Nephron (organoid): Measurements from ENCODE around the gene STXBP5L.
"Not testable (repeated sequence)": the region's sequence is repeated elsewhere in the genome, so short reads cannot be mapped to it uniquely, and the experiment has no call there.

Experiments used
- H3K27ac Mint-ChIP-seq, 3 experiments: 2 replicates each; pipeline ENCODE4 v1.8.0; 2020; ENCODE audit warnings: mixed read lengths in 3 of 3, mild to moderate bottlenecking in 2 of 3, moderate library complexity in 1 of 3
- H3K27me3 Mint-ChIP-seq: 2 replicates; pipeline ENCODE4 v1.8.0; 2021; ENCODE audit warnings: low read depth, mild to moderate bottlenecking, moderate library complexity, mixed read lengths
- H3K36me3 Mint-ChIP-seq: 2 replicates; pipeline ENCODE4 v1.8.0; 2020; ENCODE audit warnings: low read depth, mixed read lengths
- H3K4me1 Mint-ChIP-seq: 2 replicates; pipeline ENCODE4 v1.8.0; 2020; ENCODE audit warnings: mixed read lengths
- H3K4me3 Mint-ChIP-seq, 3 experiments: 2 replicates each; pipeline ENCODE4 v1.8.0; 2020; ENCODE audit warnings: mild to moderate bottlenecking in 3 of 3, mixed read lengths in 3 of 3, moderate library complexity in 2 of 3
- H3K9me3 Mint-ChIP-seq: 2 replicates; pipeline ENCODE4 v1.8.0; 2020; ENCODE audit warnings: mixed read lengths
- TF ChIP-seq, protein P1 (sequence below), 3 experiments: fragments of 200-600 bp; sonication (generic); IDR thresholded peaks; one replicate each; pipeline ENCODE4 v1.5.0; 2021; ENCODE audit warnings: antibody characterized with exemption in 3 of 3; ENCODE audit not compliant: unreplicated experiment in 3 of 3

STXBP5L gene

DNA sequence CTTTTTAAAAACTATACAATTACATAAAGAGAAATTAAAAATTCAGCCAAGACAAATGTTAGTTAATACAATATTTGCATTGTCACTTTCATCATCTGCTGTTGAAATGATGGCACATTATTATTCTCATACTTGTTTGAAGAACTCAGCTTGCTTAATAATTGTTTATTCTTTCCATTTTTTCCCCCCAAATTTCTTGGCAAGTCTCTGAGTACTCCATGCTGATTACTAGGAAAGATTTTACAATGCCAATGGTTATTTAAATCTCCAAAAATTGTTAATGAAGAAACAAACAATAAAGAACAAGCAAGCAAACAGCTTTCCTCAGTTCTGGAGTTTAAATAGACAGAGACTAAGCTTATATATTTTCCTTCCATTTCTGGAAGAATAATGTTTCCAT, 15.1 kb upstream of the STXBP5L start:
- Mint-ChIP-seq H3K9me3 (no peaks in the 10 kb centered on the region), H3K4me3 (no peak overlapping the region), H3K27ac (no peak overlapping the region), H3K4me1 (no peaks in the 10 kb centered on the region), H3K27me3 (no peaks in the 10 kb centered on the region), H3K36me3 (no peaks in the 10 kb centered on the region)
- TF ChIP-seq, protein P1, sequence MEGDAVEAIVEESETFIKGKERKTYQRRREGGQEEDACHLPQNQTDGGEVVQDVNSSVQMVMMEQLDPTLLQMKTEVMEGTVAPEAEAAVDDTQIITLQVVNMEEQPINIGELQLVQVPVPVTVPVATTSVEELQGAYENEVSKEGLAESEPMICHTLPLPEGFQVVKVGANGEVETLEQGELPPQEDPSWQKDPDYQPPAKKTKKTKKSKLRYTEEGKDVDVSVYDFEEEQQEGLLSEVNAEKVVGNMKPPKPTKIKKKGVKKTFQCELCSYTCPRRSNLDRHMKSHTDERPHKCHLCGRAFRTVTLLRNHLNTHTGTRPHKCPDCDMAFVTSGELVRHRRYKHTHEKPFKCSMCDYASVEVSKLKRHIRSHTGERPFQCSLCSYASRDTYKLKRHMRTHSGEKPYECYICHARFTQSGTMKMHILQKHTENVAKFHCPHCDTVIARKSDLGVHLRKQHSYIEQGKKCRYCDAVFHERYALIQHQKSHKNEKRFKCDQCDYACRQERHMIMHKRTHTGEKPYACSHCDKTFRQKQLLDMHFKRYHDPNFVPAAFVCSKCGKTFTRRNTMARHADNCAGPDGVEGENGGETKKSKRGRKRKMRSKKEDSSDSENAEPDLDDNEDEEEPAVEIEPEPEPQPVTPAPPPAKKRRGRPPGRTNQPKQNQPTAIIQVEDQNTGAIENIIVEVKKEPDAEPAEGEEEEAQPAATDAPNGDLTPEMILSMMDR (IDR thresholded peaks at IDR 0.05; ENCODE audit: unreplicated experiment in 3 of 3): no peak

DNA sequence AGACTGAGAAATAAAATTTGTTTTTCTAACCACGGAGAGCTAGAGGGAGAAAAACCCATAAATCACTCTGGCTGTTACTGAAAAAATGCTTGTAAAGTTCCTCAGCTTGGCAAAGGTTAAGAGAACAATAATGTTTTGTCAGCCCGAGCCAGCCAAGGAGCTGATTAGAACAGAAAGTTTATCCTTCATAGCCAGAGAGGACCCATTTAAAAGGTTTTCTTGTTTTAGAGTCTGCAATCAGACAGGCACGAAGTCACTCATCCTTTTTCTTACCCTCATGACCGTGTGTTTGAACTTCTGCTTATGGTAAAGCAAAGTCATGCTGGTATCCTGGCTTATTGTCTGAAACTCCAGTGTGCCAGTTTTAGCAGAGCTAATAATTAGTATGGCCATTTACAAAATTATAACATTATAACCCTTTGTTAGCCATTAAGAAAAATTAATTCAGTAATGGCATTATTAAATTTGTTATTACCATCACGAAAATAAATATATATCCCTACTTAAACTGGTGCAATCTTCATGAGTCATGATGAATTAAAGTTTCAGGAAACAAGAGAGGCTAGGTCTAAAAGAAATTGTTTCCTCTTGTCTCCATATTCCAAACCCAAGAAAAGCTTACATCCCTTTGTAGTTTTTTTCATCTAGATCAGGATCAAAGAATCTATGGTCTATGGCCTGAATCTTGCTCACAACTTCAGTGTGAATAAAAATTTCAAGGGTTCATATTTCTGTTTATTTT, 13.5 kb upstream of the STXBP5L start:
- Mint-ChIP-seq H3K4me1 (no peaks in the 10 kb centered on the region), H3K9me3 (no peaks in the 10 kb centered on the region), H3K4me3 (no peak overlapping the region), H3K36me3 (no peaks in the 10 kb centered on the region), H3K27me3 (no peaks in the 10 kb centered on the region), H3K27ac (no peak overlapping the region)
- TF ChIP-seq, protein P1 (IDR thresholded peaks at IDR 0.05; ENCODE audit: unreplicated experiment in 3 of 3): no peak

DNA sequence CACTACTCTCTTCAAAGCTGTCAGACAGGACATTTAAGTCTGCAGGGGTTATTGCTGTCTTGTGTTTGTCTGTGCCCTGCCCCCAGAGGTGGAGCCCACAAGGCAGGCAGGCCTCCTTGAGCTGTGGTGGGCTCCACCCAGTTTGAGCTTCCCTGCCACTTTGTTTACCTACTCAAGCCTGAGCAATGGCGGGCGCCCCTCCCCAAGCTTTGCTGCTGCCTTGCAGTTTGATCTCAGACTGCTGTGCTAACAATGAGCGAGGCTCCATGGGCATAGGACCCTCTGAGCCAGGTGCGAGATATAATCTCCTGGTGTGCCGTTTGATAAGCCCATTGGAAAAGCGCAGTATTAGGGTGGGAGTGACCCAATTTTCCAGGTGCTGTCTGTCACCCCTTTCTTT, 6.3 kb upstream of the STXBP5L start:
- peaks cover 18% of the 10 kb centered on the region for H3K9me3 Mint-ChIP-seq
- not testable (repeated sequence) for H3K4me1 Mint-ChIP-seq, H3K27me3 Mint-ChIP-seq, H3K36me3 Mint-ChIP-seq, H3K4me3 Mint-ChIP-seq, H3K27ac Mint-ChIP-seq

DNA sequence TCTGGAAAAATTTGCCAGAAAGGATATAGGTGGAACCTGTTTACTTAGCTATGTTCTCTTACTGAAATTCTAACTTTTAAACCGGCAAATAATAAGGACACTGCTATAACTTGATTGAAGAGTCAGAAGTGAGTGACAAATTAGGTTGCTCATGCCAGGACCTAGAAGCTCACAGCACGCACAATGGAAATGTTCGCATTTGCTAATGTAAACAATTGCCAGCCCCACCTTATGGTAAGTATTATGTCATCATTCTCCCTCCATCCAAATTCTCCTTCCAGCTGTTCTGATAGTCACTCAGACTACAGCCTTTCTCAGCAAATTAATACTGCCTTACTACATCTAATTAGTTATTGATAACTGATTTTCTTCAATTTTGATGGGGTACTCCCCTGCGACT, 4.8 kb upstream of the STXBP5L start:
- peaks cover 25% of the 10 kb centered on the region for H3K27me3 Mint-ChIP-seq
- H3K4me3 Mint-ChIP-seq: no peak overlapping the region
- H3K27ac Mint-ChIP-seq: no peak overlapping the region
- no peaks in the 10 kb centered on the region for H3K36me3 Mint-ChIP-seq
- peaks cover 3% of the 10 kb centered on the region for H3K4me1 Mint-ChIP-seq
- H3K9me3 Mint-ChIP-seq: peaks cover 18% of the 10 kb centered on the region
- TF ChIP-seq, protein P1 (IDR thresholded peaks at IDR 0.05; ENCODE audit: unreplicated experiment in 3 of 3): no peak

DNA sequence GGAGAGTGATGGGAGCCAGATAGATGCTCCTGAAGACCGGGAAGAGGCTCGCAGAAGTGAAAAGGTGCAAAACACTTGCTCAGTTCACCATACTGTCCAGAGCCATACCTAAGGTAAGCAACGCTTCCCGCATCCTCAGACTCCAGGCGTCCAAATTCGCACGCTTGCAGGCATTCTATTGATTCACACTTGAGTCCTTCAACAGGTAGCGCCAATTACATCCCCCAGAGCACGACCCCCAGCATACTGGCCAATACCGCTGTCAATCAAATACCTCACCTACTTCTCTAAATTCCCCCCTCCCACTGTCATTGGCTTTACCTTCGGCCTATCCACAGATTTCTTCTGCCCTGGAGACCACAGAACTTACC, 361 bp upstream of the STXBP5L start:
- Mint-ChIP-seq H3K27me3 (peaks cover 57% of the 10 kb centered on the region), H3K4me1 (peaks cover 15% of the 10 kb centered on the region), H3K36me3 (no peaks in the 10 kb centered on the region), H3K9me3 (peaks cover 3% of the 10 kb centered on the region), H3K27ac (no peak overlapping the region), H3K4me3 (peak overlapping the region; percentile 79 to 94 (median 80))
- TF ChIP-seq, protein P1 (IDR thresholded peaks at IDR 0.05; ENCODE audit: unreplicated experiment in 3 of 3): no peak

DNA sequence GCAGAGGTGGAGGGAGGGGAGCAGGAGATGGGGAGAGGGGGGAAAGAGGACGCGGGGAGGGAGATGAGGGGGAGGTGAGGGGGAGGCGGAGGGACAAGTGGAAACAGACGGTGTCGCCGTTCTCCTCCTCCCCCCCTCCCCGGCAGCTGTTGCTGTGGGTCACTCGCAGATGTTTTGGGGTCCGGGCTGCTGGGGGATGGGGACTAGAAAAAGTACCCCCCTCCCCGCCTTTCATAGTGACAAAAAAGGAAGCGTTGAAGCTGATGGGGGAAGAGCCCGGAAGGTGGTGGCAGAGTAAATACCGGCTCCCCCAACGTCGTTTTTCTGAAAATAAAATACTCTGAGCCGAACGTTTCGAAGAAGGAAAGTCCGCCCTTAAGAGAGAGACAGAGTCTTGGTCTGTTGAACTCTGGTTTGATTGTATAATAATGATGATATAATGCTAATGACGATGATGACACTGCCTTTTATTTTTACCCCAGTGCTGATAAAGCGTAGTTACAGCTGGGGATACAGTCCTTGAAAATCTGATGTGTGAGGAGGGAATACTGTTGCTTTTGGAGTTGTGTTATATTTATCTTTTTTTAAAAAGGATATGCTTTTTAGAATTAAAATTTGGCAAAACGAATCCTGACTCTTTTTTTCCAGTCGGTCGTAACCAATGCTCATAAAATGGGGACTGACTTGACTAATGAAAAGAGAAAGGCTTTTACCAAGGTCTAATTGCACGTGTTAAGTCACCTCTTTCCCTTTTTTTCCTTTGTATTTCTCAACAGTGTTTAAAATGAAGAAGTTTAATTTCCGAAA, 993 bp downstream of the STXBP5L start:
- H3K4me3 Mint-ChIP-seq: peak overlapping the region; percentile 85 to 86 (median 85)
- TF ChIP-seq, protein P1 (IDR thresholded peaks at IDR 0.05; ENCODE audit: unreplicated experiment in 3 of 3): no peak
- no peaks in the 10 kb centered on the region for H3K36me3 Mint-ChIP-seq
- H3K27me3 Mint-ChIP-seq: peaks cover 63% of the 10 kb centered on the region
- peaks cover 15% of the 10 kb centered on the region for H3K4me1 Mint-ChIP-seq
- no peaks in the 10 kb centered on the region for H3K9me3 Mint-ChIP-seq
- H3K27ac Mint-ChIP-seq: no peak overlapping the region
